ENCODE data around the gene GCNT2.

The GCNT2 gene

GRCh38 chr6:10582774-10583508, 61.8 kb downstream of the GCNT2 start:
- H3K4me3 ChIP-seq (ENCODE audit: low read depth, low read length) = no peak overlapping the region
- no peak for TF ChIP-seq CTCF (IDR thresholded peaks at IDR 0.05; ENCODE audit: low read depth, low read length)

GRCh38 chr6:10583509-10583901, 62.4 kb downstream of the GCNT2 start:
- TF ChIP-seq CTCF (IDR thresholded peaks at IDR 0.05; ENCODE audit: low read depth, low read length) = no peak
- H3K4me3 ChIP-seq (ENCODE audit: low read depth, low read length) = no peak overlapping the region

- H3K4me3 ChIP-seq (ENCODE audit: low read depth, low read length) = no peak overlapping the region
- TF ChIP-seq CTCF (IDR thresholded peaks at IDR 0.05; ENCODE audit: low read depth, low read length) = no peak
Observed at GRCh38 chr6:10584607-10585006, 63.5 kb downstream of the GCNT2 start.

- no peak overlapping the region for H3K4me3 ChIP-seq (ENCODE audit: low read depth, low read length)
- TF ChIP-seq CTCF (IDR thresholded peaks at IDR 0.05; ENCODE audit: low read depth, low read length) = no peak
Observed at GRCh38 chr6:10585209-10585845, 64.2 kb downstream of the GCNT2 start.

GRCh38 chr6:10586302-10586701, 65.2 kb downstream of the GCNT2 start:
- H3K4me3 ChIP-seq (ENCODE audit: low read depth, low read length) = no peak overlapping the region
- TF ChIP-seq CTCF (IDR thresholded peaks at IDR 0.05; ENCODE audit: low read depth, low read length) = no peak

- no peak for TF ChIP-seq CTCF (IDR thresholded peaks at IDR 0.05; ENCODE audit: low read depth, low read length)
- no peak overlapping the region for H3K4me3 ChIP-seq (ENCODE audit: low read depth, low read length)
Observed at GRCh38 chr6:10587656-10588406, 66.7 kb downstream of the GCNT2 start.
